ENCODE measurements around the gene GAL3ST1. TPM values are rescaled to one million over a fixed set of nuclear protein-coding genes. Genes with fewer than 3 reads are reported as not detected.

The GAL3ST1 gene
- total RNA-seq, 1 donor, result not detected

DNA sequence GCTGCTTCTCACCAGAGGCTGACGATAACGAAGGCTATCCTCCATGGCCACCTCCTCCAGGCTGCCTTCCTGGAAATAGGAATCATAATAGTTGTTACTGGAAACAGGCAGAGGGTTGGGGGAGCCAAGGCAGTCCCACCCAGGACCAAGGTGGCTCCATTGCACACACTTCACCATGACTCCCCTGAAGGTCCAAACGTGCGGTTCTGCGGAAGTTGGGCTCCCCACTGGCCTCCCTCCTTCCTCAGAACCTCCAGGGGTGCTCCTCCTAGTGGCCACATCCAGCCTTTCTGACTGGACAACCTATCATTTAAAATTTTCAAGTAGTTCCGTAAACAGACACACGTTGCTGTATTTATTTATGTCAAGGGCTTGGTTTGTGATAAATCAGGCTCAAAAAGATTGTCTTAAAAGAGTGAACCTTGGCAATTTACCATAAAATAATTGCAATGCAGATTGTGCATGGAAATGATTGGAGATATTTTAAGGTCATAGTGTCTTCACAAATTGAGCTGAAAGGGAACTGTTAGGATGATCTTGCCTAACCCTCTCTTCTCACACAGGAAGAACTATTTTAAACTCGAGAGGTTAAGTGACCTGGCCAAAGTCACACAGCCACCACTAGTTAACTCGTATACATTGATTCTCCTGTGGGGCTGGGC, 31.1 kb upstream of the GAL3ST1 start:
- TF ChIP-seq, protein P1, sequence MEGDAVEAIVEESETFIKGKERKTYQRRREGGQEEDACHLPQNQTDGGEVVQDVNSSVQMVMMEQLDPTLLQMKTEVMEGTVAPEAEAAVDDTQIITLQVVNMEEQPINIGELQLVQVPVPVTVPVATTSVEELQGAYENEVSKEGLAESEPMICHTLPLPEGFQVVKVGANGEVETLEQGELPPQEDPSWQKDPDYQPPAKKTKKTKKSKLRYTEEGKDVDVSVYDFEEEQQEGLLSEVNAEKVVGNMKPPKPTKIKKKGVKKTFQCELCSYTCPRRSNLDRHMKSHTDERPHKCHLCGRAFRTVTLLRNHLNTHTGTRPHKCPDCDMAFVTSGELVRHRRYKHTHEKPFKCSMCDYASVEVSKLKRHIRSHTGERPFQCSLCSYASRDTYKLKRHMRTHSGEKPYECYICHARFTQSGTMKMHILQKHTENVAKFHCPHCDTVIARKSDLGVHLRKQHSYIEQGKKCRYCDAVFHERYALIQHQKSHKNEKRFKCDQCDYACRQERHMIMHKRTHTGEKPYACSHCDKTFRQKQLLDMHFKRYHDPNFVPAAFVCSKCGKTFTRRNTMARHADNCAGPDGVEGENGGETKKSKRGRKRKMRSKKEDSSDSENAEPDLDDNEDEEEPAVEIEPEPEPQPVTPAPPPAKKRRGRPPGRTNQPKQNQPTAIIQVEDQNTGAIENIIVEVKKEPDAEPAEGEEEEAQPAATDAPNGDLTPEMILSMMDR (IDR thresholded peaks at IDR 0.05; ENCODE audit: insufficient read depth, low read length), result peak; percentile 69
- peak; percentile 45 for DNase-seq (ENCODE audit: low read depth)
- no peak overlapping the region for H3K4me3 ChIP-seq (ENCODE audit: low read depth, low read length)

DNA sequence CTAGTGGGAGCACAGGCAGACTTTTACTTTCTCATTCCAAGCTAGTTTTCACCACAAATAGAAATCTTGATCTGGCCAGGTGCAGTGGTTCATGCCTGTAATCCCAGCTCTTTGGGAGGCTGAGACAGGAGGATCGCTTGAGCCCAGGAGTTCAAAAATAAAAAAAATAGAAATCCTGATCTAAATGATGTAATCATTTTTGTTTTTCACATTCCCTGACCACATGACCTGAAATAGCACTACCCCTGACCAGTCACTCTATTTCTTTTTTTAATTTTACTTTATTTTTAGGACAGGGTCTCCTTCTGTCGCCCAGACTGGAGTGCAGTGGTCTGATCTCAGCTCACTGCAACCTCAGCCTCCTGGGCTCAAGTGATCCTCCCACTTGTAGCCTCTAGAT, 30.3 kb upstream of the GAL3ST1 start:
- TF ChIP-seq, protein P1 (IDR thresholded peaks at IDR 0.05; ENCODE audit: insufficient read depth, low read length), result no peak
- no peak overlapping the region for H3K4me3 ChIP-seq (ENCODE audit: low read depth, low read length)
- no peak for DNase-seq (ENCODE audit: low read depth)

DNA sequence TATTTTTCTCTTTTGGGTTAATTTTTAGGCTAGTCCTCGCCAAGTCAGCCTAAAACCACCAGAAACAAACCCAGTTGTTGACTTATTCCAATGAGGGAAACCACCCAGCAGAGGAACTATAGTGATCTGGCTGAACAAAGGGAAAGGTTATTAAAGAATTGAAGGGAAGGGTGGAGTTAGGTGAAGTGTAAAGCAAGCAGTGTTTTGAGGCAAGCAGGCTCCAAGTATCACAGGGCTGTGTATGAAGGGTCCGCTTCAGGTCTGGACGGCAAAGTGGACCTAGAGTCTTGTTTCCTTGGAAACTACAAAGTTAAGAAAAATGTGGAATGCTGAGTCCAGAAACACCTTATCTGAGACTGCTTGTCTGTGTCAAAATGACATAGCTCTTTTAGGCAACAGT, 29.3 kb upstream of the GAL3ST1 start:
- DNase-seq (ENCODE audit: low read depth), result no peak
- H3K4me3 ChIP-seq (ENCODE audit: low read depth, low read length), result no peak overlapping the region
- TF ChIP-seq, protein P1 (IDR thresholded peaks at IDR 0.05; ENCODE audit: insufficient read depth, low read length), result no peak

DNA sequence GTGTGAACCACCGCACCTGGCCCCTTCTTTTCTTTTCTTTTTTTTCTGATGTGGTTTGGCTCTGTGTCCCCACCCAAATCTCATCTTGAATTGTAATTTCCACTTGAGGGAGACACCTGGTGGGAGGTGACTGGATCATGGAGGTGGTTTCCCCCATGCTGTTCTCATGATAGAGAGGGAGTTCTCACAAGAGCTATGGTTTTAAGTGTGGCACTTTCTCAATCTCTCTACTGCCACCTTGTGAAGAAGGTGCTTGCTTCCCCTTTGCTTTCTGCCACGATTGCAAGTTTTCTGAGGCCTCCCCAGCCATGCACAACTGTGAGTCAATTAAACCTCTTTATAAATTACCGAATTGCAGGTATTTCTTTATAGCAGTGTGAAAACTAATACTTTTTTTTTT, 27.6 kb upstream of the GAL3ST1 start:
- H3K4me3 ChIP-seq (ENCODE audit: low read depth, low read length), result no peak overlapping the region
- peak; percentile 33 for DNase-seq (ENCODE audit: low read depth)
- TF ChIP-seq, protein P1 (IDR thresholded peaks at IDR 0.05; ENCODE audit: insufficient read depth, low read length), result peak; percentile 44

DNA sequence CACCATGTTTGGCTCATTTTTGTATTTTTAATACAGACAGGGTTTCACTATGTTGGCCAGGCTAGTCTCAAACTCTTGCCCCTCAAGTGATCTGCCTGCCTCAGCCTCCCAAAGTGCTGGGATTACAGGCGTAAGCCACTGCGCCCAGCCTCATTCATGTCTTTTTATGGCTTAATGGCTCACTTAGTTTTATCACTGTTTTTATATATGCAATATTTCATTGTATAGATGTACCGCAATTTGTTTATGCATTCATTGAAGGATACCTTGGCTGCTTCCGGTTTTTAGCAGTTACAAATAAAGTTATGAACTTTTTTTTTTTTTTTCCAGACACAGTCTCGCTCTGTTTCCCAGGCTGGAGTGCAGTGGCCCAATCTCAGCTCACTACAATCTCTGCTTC, 27.0 kb upstream of the GAL3ST1 start:
- TF ChIP-seq, protein P1 (IDR thresholded peaks at IDR 0.05; ENCODE audit: insufficient read depth, low read length), result no peak
- no peak for DNase-seq (ENCODE audit: low read depth)

DNA sequence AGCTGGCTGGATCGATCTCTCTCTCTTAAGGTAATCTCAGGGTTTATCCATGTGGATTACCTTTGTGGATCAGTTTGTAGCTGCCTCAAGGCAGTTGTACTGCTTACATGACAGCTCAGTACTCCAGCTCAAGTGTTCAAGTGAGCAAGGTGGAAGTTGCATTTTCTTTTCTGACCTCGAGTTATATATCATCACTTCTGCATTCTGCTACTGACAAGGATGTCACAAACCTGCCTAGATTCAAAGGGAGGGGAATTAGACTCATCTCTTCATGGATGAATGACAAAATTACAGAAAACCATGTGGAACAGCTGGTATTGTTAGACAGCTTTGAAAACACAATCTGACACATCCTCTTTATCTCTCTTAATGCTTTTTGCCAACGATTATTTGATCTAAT, 26.5 kb upstream of the GAL3ST1 start:
- DNase-seq (ENCODE audit: low read depth), result no peak
- TF ChIP-seq, protein P1 (IDR thresholded peaks at IDR 0.05; ENCODE audit: insufficient read depth, low read length), result no peak
- H3K4me3 ChIP-seq (ENCODE audit: low read depth, low read length), result no peak overlapping the region

More for the DNA sequence above, 27.0 kb upstream of the GAL3ST1 start:
- no peak overlapping the region for H3K4me3 ChIP-seq (ENCODE audit: low read depth, low read length)

DNA sequence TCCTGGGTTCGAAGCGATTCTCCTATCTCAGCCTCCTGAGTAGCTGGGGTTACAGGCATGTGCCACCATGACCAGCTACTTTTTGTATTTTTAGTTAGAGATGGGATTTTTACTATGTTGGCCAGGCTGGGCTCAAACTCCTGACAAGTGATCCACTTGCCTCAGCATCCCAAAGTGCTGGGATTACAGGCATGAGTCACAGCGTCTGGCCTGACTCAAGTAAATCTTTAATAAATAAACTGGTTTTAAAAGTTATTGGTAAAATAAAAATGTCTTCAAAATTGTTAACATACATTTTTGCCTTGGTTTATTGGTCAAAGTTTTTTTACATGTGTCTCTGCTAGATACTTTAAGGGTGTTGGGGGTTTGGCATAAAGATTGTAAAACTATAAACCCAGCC, 24.5 kb upstream of the GAL3ST1 start:
- TF ChIP-seq, protein P1 (IDR thresholded peaks at IDR 0.05; ENCODE audit: insufficient read depth, low read length), result no peak
- no peak overlapping the region for H3K4me3 ChIP-seq (ENCODE audit: low read depth, low read length)
- DNase-seq (ENCODE audit: low read depth), result no peak

All from fibroblast of the aortic adventitia (primary cell).